ENCODE data around the gene TUT4.

GRCh38 chr1:52554267-52554640 lies 1.4 kb upstream of the TUT4 start:
- TF ChIP-seq FOXP2 (optimal IDR thresholded peaks at IDR 0.05; ENCODE audit: borderline replicate concordance, extremely low read depth, extremely low read length, insufficient read depth) (no peak), TAF1 (IDR thresholded peaks at IDR 0.05; ENCODE audit: borderline replicate concordance, insufficient read depth, low read length) (no peak)

All from PFSK-1 (cell line).